ENCODE measurements around the gene LMF1. TPM values are rescaled to one million over a fixed set of nuclear protein-coding genes. Genes with fewer than 3 reads are reported as not detected.

Gene LMF1
- total RNA-seq, 1 donor from 2014 or later = 26.9 TPM

DNA sequence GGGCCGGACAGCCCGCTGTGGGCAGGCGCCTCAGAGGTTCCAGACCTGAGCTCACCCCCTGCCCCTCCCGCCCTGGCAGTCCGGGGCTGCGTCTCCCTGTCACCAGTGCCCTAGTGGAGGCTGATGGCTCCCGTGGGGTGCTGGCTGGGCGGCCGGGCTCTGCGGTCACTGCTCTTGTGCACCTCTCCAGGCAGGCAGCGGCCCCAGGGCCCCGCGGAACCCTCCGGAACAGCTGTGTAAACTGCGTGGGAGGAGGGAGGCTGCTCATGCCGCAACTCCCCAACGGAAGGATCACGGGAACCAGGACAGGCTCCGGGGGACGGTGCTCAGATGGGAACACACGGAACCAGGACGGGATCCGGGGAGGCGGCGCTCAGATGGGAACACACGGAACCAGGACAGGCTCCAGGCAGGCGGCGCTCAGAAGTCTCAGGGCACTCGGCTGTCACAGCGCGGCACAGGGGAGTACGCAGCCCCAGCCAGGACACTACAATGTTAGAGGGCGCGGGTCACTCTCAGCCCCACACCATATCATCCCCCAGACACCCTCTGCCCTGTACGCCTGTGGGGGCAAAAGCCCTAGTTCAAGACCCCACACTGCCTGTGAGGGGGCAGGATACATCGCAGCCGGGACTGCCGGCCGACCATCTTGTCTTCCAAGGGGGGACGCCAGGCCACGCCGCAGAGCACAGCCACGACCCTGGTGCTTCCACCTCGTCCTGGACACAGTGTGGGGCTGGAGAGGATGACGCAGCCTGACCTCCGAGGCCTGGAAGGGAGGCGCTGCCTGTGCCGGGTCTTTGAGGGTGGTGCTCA, 96.2 kb downstream of the LMF1 start:
- Histone ChIP-seq H3K9me3 (no peaks in the 10 kb centered on the region), H3K4me3 (no peak overlapping the region), H3K4me1 (no peaks in the 10 kb centered on the region), H3K27ac (no peak overlapping the region), H3K27me3 (no peaks in the 10 kb centered on the region), H3K36me3 (peaks cover 3 to 54% of the 10 kb centered on the region in 2 donors)
- intact Hi-C loops (cut with DNase I) = no loop called here
- no peak for TF ChIP-seq CTCF (IDR thresholded peaks at IDR 0.05)
- no peak for DNase-seq (ENCODE audit: low spot score in 2 of 2)

GRCh38 chr16:873889-874288, 96.9 kb downstream of the LMF1 start:
- TF ChIP-seq CTCF (IDR thresholded peaks at IDR 0.05) = no peak
- Histone ChIP-seq H3K4me1 (no peaks in the 10 kb centered on the region), H3K27me3 (no peaks in the 10 kb centered on the region), H3K4me3 (no peak overlapping the region), H3K9me3 (no peaks in the 10 kb centered on the region), H3K36me3 (peaks cover 7 to 60% of the 10 kb centered on the region in 2 donors), H3K27ac (no peak overlapping the region)
- DNase-seq (ENCODE audit: low spot score in 2 of 2) = no peak
- intact Hi-C loops (cut with DNase I) = no loop called here

DNA sequence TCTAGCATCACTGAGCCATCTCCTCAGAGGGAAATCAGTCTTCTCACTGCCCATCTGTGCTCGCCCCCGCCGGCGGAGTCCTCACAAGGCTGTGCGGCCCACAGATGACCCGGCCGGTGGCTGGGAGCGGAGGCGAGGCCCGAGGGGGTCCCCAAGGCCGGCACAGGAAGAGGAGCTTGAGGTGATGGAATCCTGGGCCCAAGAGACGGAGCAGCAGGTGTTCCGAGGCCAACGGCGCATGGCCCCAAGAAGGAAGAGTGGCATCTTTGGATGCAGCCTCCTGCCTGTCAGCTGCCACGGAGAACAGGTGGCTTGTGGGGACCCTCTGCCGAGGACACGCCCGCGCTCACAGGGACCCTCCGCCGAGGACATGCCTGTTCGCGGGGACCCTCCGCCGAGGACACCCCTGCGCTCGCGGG, 97.5 kb downstream of the LMF1 start:
- DNase-seq (ENCODE audit: low spot score in 2 of 2) = no peak
- intact Hi-C loops (cut with DNase I) = no loop called here
- Histone ChIP-seq H3K9me3 (no peaks in the 10 kb centered on the region), H3K27ac (no peak overlapping the region), H3K4me1 (no peaks in the 10 kb centered on the region), H3K36me3 (peaks cover 12 to 67% of the 10 kb centered on the region in 2 donors), H3K27me3 (no peaks in the 10 kb centered on the region), H3K4me3 (no peak overlapping the region)
- TF ChIP-seq CTCF (IDR thresholded peaks at IDR 0.05) = no peak

DNA sequence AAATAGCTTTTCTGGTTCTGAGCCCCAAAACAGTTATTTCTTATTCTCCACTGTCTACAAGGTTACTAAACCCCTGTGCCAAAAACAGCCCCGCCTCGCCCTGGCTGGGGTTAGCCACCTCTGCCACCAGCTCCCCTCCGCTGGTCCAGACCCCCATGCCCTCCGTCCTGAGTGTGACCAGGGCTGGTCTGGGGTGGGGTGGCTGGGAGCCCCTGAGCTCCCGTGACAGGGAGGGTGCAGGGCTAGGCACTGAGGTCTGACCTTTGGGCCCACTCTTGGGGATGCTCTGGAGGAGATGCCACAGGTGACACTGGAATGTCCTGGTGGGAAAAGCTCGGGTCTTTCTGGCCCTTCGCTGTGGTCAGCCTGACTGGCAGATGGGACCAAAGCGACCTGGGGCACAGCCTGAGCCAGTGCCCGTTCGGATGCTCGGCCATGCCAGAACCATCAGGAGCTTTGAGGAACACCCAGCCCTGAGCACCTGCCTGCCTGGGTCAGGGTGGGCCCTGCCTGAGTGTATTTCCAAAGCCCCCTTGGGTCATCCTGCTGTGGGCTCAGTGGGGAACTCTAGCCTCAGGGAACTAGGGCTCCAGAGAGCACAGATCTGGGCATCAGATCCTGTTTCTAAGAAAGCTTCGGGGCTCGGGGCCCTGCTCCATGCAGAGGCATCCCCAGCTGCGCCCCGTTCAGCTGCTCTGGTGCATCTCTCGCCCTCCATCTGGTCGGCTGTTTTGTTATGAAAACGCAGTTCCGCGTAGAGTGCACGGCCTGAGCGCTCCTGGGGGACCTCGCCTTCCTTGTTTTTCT, 98.1 kb downstream of the LMF1 start:
- Histone ChIP-seq H3K27ac (no peak overlapping the region), H3K9me3 (no peaks in the 10 kb centered on the region), H3K36me3 (peaks cover 14 to 73% of the 10 kb centered on the region in 2 donors), H3K4me1 (no peaks in the 10 kb centered on the region), H3K27me3 (no peaks in the 10 kb centered on the region), H3K4me3 (no peak overlapping the region)
- intact Hi-C loops (cut with DNase I) = no loop called here
- TF ChIP-seq CTCF (IDR thresholded peaks at IDR 0.05) = no peak
- no peak for DNase-seq (ENCODE audit: low spot score in 2 of 2)

- DNase-seq (ENCODE audit: low spot score in 2 of 2) = no peak
- intact Hi-C loops (cut with DNase I) = no loop called here
- no peak overlapping the region for H3K27ac ChIP-seq
- H3K4me3 ChIP-seq = no peak overlapping the region
- H3K36me3 ChIP-seq = peaks cover 17 to 78% of the 10 kb centered on the region in 2 donors
- TF ChIP-seq CTCF (IDR thresholded peaks at IDR 0.05) = no peak
- H3K9me3 ChIP-seq = no peaks in the 10 kb centered on the region
- H3K4me1 ChIP-seq = no peaks in the 10 kb centered on the region
- no peaks in the 10 kb centered on the region for H3K27me3 ChIP-seq
These were observed 99.0 kb downstream of the LMF1 start for GRCh38 chr16:871562-872345.

All from ascending aorta (tissue), 2 donors.